Peyer's patch (tissue), 4 donors: ENCODE data around the gene IPMK. TPM values are rescaled to one million over a fixed set of nuclear protein-coding genes. Genes with fewer than 3 reads are reported as not detected.

Source experiments
- DNase-seq, 3 donors: peaks; one replicate each; pipeline ENCODE4 v3.0.0-alpha.2; 2017 to 2019
- H3K27ac ChIP-seq, 4 donors: fragments of 200-600 bp; sonication (generic); one replicate each; pipeline ENCODE4 v1.5.1; 2016 to 2019
- H3K27me3 ChIP-seq, 2 donors: fragments of 200-600 bp; sonication (generic); one replicate each; pipeline ENCODE4 v1.5.1; 2019
- H3K36me3 ChIP-seq, 3 donors: fragments of 200-600 bp; sonication (generic); one replicate each; pipeline ENCODE4 v1.5.1; 2016 to 2019
- H3K4me1 ChIP-seq, 4 donors: fragments of 200-600 bp; sonication (generic); one replicate each; pipeline ENCODE4 v1.5.1; 2016 to 2019
- H3K4me3 ChIP-seq, 4 donors: fragments of 200-600 bp; sonication (generic); 1 replicate in 3 of 4; 2 replicates in 1 of 4; pipeline ENCODE4 v1.5.1; 2016 to 2019; ENCODE audit warnings: mild to moderate bottlenecking in 1 of 4
- H3K9me3 ChIP-seq, 4 donors: fragments of 200-600 bp; sonication (generic); one replicate each; pipeline ENCODE4 v1.5.1; 2016 to 2019; ENCODE audit warnings: mild to moderate bottlenecking in 1 of 4
- POLR2A ChIP-seq, 2 donors: fragments of 450-650 bp; IDR thresholded peaks; one replicate each; pipeline ENCODE4 v1.5.1; 2017; ENCODE audit warnings: antibody characterized with exemption in 2 of 2, mild to moderate bottlenecking in 2 of 2, moderate library complexity in 2 of 2
- total RNA-seq, 4 donors: library from RNA; depleted of rRNA; stranded (reverse); fragments of >200 nt; gene quantifications; one replicate each; pipeline ENCODE4 v1.1.0, GENCODE V29; 2016
- TF ChIP-seq, protein P1 (sequence below), 6 experiments: fragments of 450-650 bp in 4 of 6; fragments of 200-600 bp in 2 of 6; sonication (generic) in 1 of 6; IDR thresholded peaks; one replicate each; pipeline ENCODE4 v1.5.1; 2017 to 2019; ENCODE audit warnings: antibody characterized with exemption in 6 of 6, mild to moderate bottlenecking in 3 of 6, moderate library complexity in 1 of 6

IPMK gene
- total RNA-seq, 4 donors from 2014 or later, result 10.7 to 40.3 (median 19.0) TPM

DNA sequence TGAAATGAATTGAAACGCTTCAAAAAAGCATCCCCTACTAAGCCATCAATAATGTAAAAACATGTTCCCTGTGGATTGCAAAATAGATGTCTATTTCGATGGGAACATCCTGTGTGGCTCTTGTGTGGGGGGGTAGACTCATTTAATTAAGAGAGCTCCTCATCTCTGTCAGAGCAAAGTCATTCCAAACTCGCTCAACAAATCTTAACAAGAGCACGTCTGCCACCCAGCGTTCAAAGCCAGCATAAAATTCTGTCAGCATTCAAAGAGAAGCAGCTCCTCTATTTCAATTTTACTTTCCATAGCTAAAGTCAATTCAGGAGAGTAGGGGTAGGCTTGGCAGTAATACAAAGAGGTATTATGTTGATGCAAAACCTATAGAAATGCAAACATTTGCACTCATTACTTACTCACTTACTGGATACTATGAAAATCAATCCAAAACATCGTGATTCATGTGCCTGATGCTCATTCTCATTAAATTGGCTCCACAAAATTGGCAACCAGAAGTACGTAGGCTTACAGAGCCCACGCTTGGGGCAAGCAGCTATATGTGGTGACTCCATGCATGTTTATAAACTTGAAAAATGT, 114.9 kb downstream of the IPMK start:
- Histone ChIP-seq H3K4me1 (no peaks in the 10 kb centered on the region), H3K4me3 (no peak overlapping the region), H3K36me3 (no peaks in the 10 kb centered on the region), H3K27me3 (no peaks in the 10 kb centered on the region), H3K27ac (no peak overlapping the region), H3K9me3 (no peaks in the 10 kb centered on the region)
- peak in 2 of 3 donors; percentile 55 to 69 for DNase-seq
- no peak for TF ChIP-seq POLR2A (IDR thresholded peaks at IDR 0.05)
- TF ChIP-seq, protein P1, sequence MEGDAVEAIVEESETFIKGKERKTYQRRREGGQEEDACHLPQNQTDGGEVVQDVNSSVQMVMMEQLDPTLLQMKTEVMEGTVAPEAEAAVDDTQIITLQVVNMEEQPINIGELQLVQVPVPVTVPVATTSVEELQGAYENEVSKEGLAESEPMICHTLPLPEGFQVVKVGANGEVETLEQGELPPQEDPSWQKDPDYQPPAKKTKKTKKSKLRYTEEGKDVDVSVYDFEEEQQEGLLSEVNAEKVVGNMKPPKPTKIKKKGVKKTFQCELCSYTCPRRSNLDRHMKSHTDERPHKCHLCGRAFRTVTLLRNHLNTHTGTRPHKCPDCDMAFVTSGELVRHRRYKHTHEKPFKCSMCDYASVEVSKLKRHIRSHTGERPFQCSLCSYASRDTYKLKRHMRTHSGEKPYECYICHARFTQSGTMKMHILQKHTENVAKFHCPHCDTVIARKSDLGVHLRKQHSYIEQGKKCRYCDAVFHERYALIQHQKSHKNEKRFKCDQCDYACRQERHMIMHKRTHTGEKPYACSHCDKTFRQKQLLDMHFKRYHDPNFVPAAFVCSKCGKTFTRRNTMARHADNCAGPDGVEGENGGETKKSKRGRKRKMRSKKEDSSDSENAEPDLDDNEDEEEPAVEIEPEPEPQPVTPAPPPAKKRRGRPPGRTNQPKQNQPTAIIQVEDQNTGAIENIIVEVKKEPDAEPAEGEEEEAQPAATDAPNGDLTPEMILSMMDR (IDR thresholded peaks at IDR 0.05), result peak in 4 of 6 experiments; percentile 34 to 66 (median 60)

DNA sequence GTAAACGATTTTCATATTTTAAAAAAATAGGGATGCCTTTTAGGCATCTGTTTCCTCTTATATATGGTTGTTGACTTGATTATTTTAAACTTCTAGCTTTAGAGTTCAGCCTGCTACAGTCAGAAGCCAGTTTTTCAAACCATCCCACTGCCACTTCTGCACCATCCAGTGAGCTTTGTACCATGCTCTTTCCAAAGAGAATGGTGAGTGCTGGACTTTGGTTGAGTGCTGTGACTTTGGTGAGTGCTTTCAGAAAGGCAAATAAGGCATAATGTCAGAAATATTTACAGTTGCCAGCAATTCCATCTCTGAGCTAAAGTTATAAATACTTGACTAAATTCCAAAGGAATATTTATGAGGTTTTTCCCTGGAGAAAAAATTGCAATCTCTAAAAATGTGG, 117.4 kb downstream of the IPMK start:
- H3K4me1 ChIP-seq, result no peaks in the 10 kb centered on the region
- DNase-seq, result no peak
- H3K27me3 ChIP-seq, result no peaks in the 10 kb centered on the region
- no peak overlapping the region for H3K4me3 ChIP-seq
- H3K27ac ChIP-seq, result no peak overlapping the region
- no peaks in the 10 kb centered on the region for H3K9me3 ChIP-seq
- H3K36me3 ChIP-seq, result no peaks in the 10 kb centered on the region
- no peak for TF ChIP-seq POLR2A (IDR thresholded peaks at IDR 0.05)

DNA sequence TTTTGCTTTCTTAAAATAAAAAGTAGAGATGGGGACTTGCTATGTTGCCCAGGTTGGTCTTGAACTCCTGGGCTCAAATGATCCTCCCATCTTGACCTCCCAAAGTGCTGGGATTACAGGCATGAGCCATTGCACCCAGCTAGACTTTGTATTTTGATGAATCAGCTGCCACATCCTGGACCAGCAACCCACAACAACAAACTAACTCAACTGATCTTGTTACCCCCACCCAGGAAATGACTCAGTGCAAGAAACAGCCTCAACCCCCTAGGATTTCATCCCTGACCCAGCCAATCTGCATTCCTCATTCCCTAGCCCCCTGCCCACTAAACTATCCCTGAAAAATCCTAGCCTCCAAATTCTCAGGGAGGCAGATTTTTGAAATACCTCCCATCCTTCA, 123.8 kb downstream of the IPMK start:
- Histone ChIP-seq H3K9me3 (no peaks in the 10 kb centered on the region), H3K36me3 (no peaks in the 10 kb centered on the region), H3K4me1 (no peaks in the 10 kb centered on the region), H3K27me3 (no peaks in the 10 kb centered on the region), H3K4me3 (no peak overlapping the region), H3K27ac (no peak overlapping the region)
- TF ChIP-seq, protein P1 (IDR thresholded peaks at IDR 0.05), result no peak
- TF ChIP-seq POLR2A (IDR thresholded peaks at IDR 0.05), result no peak
- DNase-seq, result no peak

Other genes starting within 250 kb of the IPMK start
- 10 to 100 TPM; 19.0 to 93.5 (median 50.6) TPM for gene CISD1, start 1.3 kb upstream of the IPMK start, total RNA-seq
- gene UBE2D1, start 67.1 kb upstream of the IPMK start, total RNA-seq, result 10 to 100 TPM in 1 of 4 donors, 1 to 10 TPM in 3; 3.5 to 11.9 (median 9.6) TPM
- 10 to 100 TPM; 12.8 to 17.0 (median 15.2) TPM for gene TFAM, start 117.5 kb upstream of the IPMK start, total RNA-seq
- 10 to 100 TPM in 1 of 4 donors, 1 to 10 TPM in 3; 1.1 to 19.0 (median 2.6) TPM for gene BICC1, start 245.0 kb upstream of the IPMK start, total RNA-seq